HG02642 (cell line): ENCODE results near the gene BCL7C.
"Not testable (repeated sequence)": the region's sequence is repeated elsewhere in the genome, so short reads cannot be mapped to it uniquely, and the experiment has no call there.

Experiments used
- ATAC-seq: cut with Tn5 transposase; IDR thresholded peaks from one replicate; pipeline ENCODE4 v1.9.1; 2021; ENCODE audit warnings: mild to moderate bottlenecking; ENCODE audit not compliant: unreplicated experiment, poor library complexity

BCL7C gene

GRCh38 chr16:30893744-30894539 is at the start of gene BCL7C:
TSS of gene BCL7C (minus strand) at chr16:30894077. CDS start at chr16:30893944, 133 bp downstream.
- peak; percentile 74 for ATAC-seq

- ATAC-seq: no peak
Measured at GRCh38 chr16:30942426-30942806, 48.5 kb upstream of the BCL7C start.

GRCh38 chr16:30941600-30942425 is 47.9 kb upstream of the BCL7C start:
- peak; percentile 84 for ATAC-seq

GRCh38 chr16:30939571-30939970 is 45.7 kb upstream of the BCL7C start:
- not testable (repeated sequence) for ATAC-seq

GRCh38 chr16:30937692-30938091 is 43.8 kb upstream of the BCL7C start:
- ATAC-seq: no peak

GRCh38 chr16:30934827-30935557 is 41.1 kb upstream of the BCL7C start:
- ATAC-seq: no peak

GRCh38 chr16:30931068-30931650 is 37.3 kb upstream of the BCL7C start:
- no peak for ATAC-seq

- ATAC-seq: no peak
Measured at GRCh38 chr16:30930160-30930571, 36.3 kb upstream of the BCL7C start.

GRCh38 chr16:30929167-30929566 is 35.3 kb upstream of the BCL7C start:
- ATAC-seq: no peak

GRCh38 chr16:30928390-30928789 is 34.5 kb upstream of the BCL7C start:
- no peak for ATAC-seq

GRCh38 chr16:30927789-30928378 is 34.0 kb upstream of the BCL7C start:
- no peak for ATAC-seq

- ATAC-seq: no peak
Measured at GRCh38 chr16:30926937-30927788, 33.3 kb upstream of the BCL7C start.

- no peak for ATAC-seq
Measured at GRCh38 chr16:30925995-30926811, 32.3 kb upstream of the BCL7C start.

- no peak for ATAC-seq
Measured at GRCh38 chr16:30925632-30925987, 31.7 kb upstream of the BCL7C start.

- no peak for ATAC-seq
Measured at GRCh38 chr16:30924913-30925631, 31.2 kb upstream of the BCL7C start.

GRCh38 chr16:30924076-30924912 is 30.4 kb upstream of the BCL7C start:
- no peak for ATAC-seq

- ATAC-seq: no peak
Measured at GRCh38 chr16:30923554-30924075, 29.7 kb upstream of the BCL7C start, which contains the start of gene FBXL19. TSS of gene FBXL19 (plus strand) at chr16:30923572. CDS start at chr16:30925755, 2,183 bp downstream.
